Activated naive CD8-positive, alpha-beta T cell (primary cell): ENCODE measurements around the gene GCN1.

Source experiments
- H3K27ac Mint-ChIP-seq: one replicate; pipeline ENCODE4 v1.8.0; 2021; ENCODE audit warnings: mixed read lengths
- H3K27me3 Mint-ChIP-seq: one replicate; pipeline ENCODE4 v1.8.0; 2021; ENCODE audit warnings: mixed read lengths
- H3K36me3 Mint-ChIP-seq: one replicate; pipeline ENCODE4 v1.8.0; 2021; ENCODE audit warnings: mixed read lengths
- H3K4me1 Mint-ChIP-seq: one replicate; pipeline ENCODE4 v1.8.0; 2021; ENCODE audit warnings: low read depth, mixed read lengths
- H3K4me3 Mint-ChIP-seq: one replicate; pipeline ENCODE4 v1.8.0; 2021; ENCODE audit warnings: mild to moderate bottlenecking, mixed read lengths
- H3K9me3 Mint-ChIP-seq: one replicate; pipeline ENCODE4 v1.8.0; 2021; ENCODE audit warnings: low read depth, mixed read lengths

Gene GCN1

DNA sequence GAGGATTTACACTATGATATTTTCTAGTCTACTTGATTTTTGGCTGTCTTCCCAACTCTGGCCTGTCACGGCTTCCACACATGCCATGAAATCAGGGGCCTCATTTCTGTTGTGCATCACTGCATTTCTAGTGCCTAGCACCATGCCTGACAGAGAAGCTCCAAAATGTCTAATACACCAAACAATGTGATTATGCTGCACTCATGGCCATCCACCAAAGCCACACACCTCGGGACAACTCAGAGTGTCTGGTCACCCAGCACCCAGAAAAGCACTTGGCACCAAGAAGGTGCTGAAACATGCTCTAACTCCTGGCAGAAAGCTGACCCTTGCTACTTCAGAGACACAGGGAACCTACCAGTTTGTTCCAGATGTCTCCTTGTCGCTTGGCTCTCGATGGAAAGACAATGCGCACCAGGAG, 11.3 kb downstream of the GCN1 start:
- H3K4me3 Mint-ChIP-seq, result no peak overlapping the region
- no peaks in the 10 kb centered on the region for H3K27me3 Mint-ChIP-seq
- H3K27ac Mint-ChIP-seq, result no peak overlapping the region
- H3K4me1 Mint-ChIP-seq, result peaks cover 13% of the 10 kb centered on the region
- no peaks in the 10 kb centered on the region for H3K9me3 Mint-ChIP-seq
- H3K36me3 Mint-ChIP-seq, result peaks cover 8% of the 10 kb centered on the region

DNA sequence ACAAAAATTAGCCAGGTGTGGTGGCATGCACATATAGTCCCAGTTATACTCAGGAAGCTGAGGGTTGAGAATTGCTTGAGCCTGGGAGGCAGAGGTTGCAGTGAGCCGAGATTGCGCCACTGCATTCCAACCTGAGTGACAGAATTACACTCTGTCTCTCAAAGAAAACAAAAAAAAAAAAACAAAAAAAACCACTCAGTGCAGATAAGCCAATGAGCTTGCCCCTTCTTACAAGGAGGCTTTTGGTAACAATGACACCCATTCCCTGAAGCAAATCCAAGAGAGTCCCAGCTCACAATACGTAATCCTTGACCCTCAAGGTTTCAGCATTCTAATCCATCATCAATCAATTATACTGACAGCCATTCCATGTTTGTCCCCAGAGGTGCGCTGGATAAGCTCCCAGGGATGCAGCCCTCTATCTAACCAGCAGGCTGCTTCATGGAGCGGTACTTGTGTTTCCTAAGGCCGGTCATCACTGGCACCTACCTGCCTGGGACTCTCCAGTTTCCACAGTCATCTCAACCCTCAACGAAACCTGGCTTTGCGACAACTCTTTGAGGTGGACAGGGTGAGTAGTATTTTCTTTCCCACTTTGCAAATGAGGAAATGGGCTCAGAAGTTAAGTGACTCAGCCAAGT, 12.4 kb downstream of the GCN1 start:
- no peak overlapping the region for H3K27ac Mint-ChIP-seq
- peaks cover 11% of the 10 kb centered on the region for H3K36me3 Mint-ChIP-seq
- no peaks in the 10 kb centered on the region for H3K27me3 Mint-ChIP-seq
- H3K4me1 Mint-ChIP-seq, result peaks cover 13% of the 10 kb centered on the region
- H3K4me3 Mint-ChIP-seq, result no peak overlapping the region
- H3K9me3 Mint-ChIP-seq, result no peaks in the 10 kb centered on the region

DNA sequence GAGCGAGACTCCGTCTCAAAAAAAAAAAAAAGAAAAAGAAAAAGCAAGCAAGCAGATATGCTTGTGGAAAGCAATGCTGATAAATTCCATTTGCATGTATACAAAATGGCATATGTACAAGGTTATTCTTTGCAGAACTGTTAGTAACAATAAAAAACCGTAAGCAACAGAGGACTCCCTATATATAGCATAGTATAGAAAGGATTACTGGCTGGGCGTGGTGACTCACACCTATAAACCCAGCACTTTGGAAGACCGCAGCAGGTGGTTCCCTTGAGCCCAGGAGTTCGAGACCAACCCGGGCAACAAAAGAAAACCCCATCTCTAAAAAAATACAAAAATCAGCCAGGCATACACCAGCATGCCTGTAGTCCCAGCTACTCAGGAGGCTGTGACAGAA, 13.5 kb downstream of the GCN1 start:
- Mint-ChIP-seq H3K36me3 (peaks cover 10% of the 10 kb centered on the region), H3K4me3 (no peak overlapping the region), H3K27me3 (no peaks in the 10 kb centered on the region), H3K9me3 (no peaks in the 10 kb centered on the region), H3K4me1 (peaks cover 6% of the 10 kb centered on the region), H3K27ac (no peak overlapping the region)

DNA sequence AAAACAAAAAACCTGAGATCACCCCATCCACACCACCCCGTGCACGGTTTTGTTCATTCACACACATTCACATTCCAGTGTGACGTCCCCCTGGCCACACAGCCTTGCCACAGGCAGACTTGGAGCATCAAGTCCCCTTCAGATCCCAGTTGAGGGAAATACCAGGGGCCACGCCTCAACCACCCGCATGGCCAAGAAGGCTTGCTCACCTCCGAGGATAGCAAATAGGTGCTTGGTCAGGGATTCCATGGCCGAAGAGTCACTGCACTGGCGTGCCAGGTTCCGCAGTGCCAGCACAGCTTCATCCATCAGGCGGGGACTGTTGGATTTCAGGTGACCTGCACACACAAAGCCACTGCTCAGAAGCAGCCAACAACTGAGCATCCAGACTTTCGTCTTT, 19.0 kb downstream of the GCN1 start:
- Mint-ChIP-seq H3K36me3 (peaks cover 8% of the 10 kb centered on the region), H3K9me3 (no peaks in the 10 kb centered on the region), H3K4me1 (no peaks in the 10 kb centered on the region), H3K4me3 (no peak overlapping the region), H3K27ac (no peak overlapping the region), H3K27me3 (no peaks in the 10 kb centered on the region)

DNA sequence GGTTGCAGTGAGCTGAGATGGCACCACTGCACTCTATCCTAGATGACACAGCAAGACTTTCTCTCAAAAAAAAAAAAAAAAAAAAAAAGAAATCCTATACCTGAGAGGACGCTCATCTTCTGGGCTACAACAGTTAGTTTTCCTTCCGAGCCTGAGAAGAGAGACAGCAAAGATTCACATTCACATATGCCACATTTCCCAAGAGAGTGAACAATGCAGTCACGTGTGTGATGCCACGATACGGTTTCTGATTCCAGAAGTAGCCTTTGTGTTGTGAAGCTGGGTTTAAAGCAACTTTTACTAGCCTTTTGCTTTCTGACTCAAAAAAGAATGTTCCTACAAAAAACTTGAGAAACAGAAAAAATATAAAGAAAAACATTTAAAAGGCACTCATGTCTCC, 19.5 kb downstream of the GCN1 start:
- H3K36me3 Mint-ChIP-seq, result peaks cover 8% of the 10 kb centered on the region

DNA sequence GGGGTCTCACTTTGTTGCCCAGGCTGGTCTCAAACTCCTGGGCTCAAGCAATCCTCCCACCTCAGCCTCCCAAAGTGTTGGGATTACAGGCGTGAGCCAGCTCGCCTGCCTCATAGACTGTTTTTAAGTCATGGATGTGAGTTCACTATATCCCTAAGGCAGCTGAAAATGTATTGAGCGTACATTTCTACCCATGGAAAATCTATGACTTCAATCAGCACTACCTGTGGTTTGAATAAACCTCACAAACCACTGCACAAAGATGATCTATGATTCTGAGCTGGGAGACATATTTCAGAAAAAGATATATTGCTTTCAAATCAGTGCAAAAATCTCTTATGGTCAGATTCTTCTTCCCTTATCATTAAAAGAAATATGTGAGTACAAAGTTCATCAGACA, 22.5 kb downstream of the GCN1 start:
- Mint-ChIP-seq H3K4me3 (no peak overlapping the region), H3K36me3 (peaks cover 7% of the 10 kb centered on the region), H3K4me1 (no peaks in the 10 kb centered on the region), H3K27me3 (no peaks in the 10 kb centered on the region), H3K27ac (no peak overlapping the region), H3K9me3 (no peaks in the 10 kb centered on the region)

More for the DNA sequence above, 19.5 kb downstream of the GCN1 start:
- no peaks in the 10 kb centered on the region for H3K4me1 Mint-ChIP-seq
- H3K27ac Mint-ChIP-seq, result no peak overlapping the region
- H3K27me3 Mint-ChIP-seq, result no peaks in the 10 kb centered on the region
- no peak overlapping the region for H3K4me3 Mint-ChIP-seq
- no peaks in the 10 kb centered on the region for H3K9me3 Mint-ChIP-seq

DNA sequence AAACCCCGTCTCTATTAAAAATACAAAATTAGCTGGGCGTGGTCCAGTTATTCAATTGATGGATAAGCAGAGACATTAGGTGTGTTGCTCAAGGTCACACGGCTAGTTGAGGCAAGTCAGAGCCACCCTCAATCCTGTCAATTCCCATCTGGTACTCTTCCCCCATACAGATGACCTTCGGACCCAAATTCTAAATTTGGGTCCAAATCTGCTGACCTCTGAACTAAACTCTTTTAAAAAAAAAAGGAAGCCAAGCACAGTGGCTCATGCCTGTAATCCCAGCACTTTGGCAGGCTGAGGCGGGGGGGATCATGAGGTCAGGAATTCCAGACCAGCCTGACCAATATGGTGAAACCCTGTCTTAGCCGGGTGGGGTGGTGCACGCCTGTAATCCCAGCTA, 23.9 kb downstream of the GCN1 start:
- H3K4me3 Mint-ChIP-seq, result no peak overlapping the region
- peaks cover 5% of the 10 kb centered on the region for H3K36me3 Mint-ChIP-seq
- H3K9me3 Mint-ChIP-seq, result no peaks in the 10 kb centered on the region
- H3K27ac Mint-ChIP-seq, result no peak overlapping the region
- H3K27me3 Mint-ChIP-seq, result no peaks in the 10 kb centered on the region
- H3K4me1 Mint-ChIP-seq, result no peaks in the 10 kb centered on the region

DNA sequence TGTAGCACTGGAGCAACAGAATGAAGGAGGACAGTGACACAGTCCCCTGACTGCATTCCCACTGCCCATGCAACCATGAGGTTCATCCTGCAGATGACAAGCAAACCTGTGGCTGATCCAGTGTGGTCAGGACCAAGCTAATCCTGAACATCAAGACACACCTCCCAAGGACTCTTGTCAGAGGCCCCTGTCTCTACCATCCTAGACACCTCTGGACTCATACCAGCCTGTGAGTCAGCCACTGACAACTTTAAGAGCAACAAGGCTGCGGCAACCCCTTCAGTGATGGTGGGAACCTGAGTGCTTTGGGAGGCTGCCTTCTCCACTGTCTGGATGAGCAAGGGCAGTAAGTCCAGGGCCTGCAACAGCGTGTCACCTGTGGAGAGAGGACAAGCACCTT, 24.6 kb downstream of the GCN1 start:
- H3K27me3 Mint-ChIP-seq, result no peaks in the 10 kb centered on the region
- H3K27ac Mint-ChIP-seq, result no peak overlapping the region
- H3K4me1 Mint-ChIP-seq, result no peaks in the 10 kb centered on the region
- H3K4me3 Mint-ChIP-seq, result no peak overlapping the region
- peaks cover 5% of the 10 kb centered on the region for H3K36me3 Mint-ChIP-seq
- H3K9me3 Mint-ChIP-seq, result no peaks in the 10 kb centered on the region

DNA sequence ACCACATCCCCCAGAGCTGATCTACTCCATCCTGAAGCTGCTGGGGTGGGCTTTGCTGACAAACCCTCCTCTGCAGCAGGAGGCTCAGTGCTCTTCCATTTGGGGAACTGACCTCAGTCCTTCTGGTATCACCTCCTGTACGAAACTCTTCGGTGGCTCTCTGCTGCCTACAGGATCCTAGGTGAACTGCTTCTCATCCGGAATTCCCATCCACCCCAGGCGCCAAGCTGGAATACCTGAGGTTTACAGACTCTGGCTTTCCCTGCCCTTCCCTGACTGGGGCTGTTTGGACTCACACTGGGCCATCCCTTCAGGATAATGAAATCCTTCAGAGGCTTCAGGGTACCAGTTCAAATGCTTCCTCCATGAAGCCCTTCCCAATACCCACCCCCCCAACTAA, 26.2 kb downstream of the GCN1 start:
- Mint-ChIP-seq H3K27ac (no peak overlapping the region), H3K4me3 (no peak overlapping the region), H3K9me3 (no peaks in the 10 kb centered on the region), H3K4me1 (no peaks in the 10 kb centered on the region), H3K36me3 (peaks cover 2% of the 10 kb centered on the region), H3K27me3 (no peaks in the 10 kb centered on the region)

DNA sequence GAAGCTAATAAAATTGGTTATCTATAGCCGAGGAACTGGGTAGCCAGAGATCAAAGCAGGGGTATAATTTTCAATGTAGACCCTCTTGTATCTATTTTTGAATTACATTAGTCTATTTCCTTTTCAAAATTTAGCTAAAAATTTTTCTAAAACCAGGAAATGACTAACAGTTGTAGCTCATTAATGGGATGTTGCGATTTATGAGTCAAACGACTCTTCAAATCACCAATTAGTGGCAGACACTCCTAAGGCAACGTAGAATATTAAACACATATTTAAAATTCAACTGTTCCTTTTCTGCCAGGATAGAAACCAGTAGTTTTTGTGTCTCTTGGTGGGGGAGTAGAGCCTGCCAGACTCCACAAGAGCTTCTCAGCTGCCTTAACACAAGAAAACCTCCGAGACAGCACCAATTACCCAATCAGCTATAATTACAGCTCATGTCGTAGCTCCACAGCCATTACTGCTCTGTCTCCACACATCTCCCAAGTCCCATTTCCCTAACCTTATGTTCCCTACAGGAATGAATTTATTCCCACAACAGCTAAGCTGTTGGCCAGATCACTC, 26.9 kb downstream of the GCN1 start:
- Mint-ChIP-seq H3K27me3 (no peaks in the 10 kb centered on the region), H3K27ac (no peak overlapping the region)

DNA sequence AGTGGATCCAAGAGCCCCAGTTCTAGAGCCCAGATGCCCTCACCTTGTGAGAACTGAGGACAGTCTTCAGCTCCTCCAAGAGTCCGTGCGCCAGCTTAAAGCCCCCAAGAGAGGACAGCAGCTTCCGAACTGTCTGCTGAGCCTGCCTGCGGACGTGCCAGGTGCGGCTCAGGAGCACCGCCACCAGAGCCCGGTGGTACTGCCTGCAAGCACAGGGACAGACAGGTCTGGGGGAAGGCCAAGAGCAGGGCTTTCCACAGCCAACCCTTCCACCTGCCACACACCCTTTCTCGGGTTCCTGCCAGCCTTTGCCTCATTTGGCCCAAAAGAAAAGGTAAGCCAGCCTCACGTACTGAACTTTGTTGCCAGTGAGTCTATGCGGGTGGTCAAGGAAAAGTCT, 30.2 kb downstream of the GCN1 start:
- no peak overlapping the region for H3K27ac Mint-ChIP-seq
- no peaks in the 10 kb centered on the region for H3K9me3 Mint-ChIP-seq
- H3K4me1 Mint-ChIP-seq, result no peaks in the 10 kb centered on the region
- H3K4me3 Mint-ChIP-seq, result no peak overlapping the region
- H3K27me3 Mint-ChIP-seq, result no peaks in the 10 kb centered on the region
- H3K36me3 Mint-ChIP-seq, result peaks cover 5% of the 10 kb centered on the region

More for the DNA sequence above, 26.9 kb downstream of the GCN1 start:
- Mint-ChIP-seq H3K4me1 (no peaks in the 10 kb centered on the region), H3K9me3 (no peaks in the 10 kb centered on the region), H3K36me3 (peaks cover 2% of the 10 kb centered on the region), H3K4me3 (no peak overlapping the region)

DNA sequence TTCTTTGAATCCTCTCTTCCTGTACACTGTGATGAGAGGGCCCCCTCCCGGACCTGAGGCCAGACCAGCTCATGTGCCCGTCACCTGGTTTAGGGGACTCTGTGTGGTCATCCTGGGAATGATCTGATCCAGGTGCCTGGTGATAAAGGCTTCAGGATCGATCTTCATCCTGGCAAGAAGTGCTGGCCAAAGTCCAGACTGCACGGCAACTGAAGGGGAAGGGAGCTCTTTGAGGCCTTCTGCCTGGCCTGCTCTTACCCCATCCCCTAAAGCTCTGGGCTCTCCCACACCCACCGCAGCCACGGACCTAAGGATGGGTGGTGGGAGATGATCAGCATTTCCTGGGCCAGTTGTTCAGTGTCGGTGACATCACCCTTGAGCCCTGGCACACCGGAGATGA, 31.8 kb downstream of the GCN1 start:
- no peak overlapping the region for H3K27ac Mint-ChIP-seq
- H3K27me3 Mint-ChIP-seq, result no peaks in the 10 kb centered on the region
- no peaks in the 10 kb centered on the region for H3K4me1 Mint-ChIP-seq
- H3K9me3 Mint-ChIP-seq, result no peaks in the 10 kb centered on the region
- peaks cover 3% of the 10 kb centered on the region for H3K36me3 Mint-ChIP-seq
- H3K4me3 Mint-ChIP-seq, result no peak overlapping the region

DNA sequence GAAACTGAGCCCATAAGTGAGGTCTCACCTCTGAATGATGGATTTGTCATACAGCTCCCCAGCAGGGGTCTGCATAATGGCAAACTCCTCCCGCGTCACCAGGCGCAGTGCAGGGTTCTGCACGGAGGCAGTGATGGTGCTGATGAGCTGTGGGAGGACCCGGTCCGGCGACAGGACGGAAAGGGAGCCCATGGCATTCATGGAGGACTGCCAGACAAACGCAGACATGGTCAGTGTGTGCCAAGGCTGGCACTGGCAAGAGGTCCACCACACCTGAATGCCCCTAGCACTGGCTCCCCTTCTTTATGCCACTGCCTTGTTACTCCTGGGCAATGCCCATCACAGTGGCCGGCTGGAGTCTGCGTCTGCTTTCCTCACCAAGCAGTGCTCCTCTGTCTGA, 32.7 kb downstream of the GCN1 start:
- no peaks in the 10 kb centered on the region for H3K4me1 Mint-ChIP-seq
- no peak overlapping the region for H3K27ac Mint-ChIP-seq
- no peaks in the 10 kb centered on the region for H3K9me3 Mint-ChIP-seq
- peaks cover 6% of the 10 kb centered on the region for H3K36me3 Mint-ChIP-seq
- H3K4me3 Mint-ChIP-seq, result no peak overlapping the region
- no peaks in the 10 kb centered on the region for H3K27me3 Mint-ChIP-seq

DNA sequence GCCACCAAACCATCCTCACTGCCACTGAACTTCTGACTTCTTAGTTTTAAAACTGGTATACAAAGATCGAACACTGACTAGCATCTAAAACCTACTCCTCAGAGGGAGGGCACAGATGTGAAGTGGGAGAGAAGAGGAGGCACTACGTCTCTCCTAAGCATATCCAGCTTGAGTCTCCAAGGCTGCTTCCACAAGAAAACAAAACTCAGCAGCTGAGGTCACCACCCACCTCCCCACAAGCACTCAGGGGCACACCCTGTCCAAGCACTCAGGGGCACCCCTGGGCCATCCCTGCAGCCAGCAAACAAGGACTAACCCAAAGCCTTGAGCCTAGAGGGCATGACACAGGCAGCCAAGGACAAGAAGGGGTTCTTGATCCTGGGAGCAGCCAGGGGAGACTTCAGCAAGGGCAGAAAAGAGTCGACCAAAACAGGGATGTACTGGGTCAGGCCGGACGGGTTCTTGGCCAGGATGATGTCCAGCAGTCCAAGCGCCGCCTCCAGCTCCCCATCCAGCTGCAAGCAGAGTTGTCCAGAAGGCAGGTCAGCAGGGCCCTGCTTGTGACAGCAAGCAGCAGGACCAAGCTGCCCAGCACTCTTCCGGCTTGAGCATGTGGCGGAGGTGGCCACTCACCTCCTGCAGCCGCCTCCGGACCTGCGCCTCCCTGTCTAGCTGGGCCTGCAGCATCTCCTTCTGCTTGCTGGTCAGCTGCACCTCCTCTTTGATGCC, 34.8 kb downstream of the GCN1 start:
- no peaks in the 10 kb centered on the region for H3K9me3 Mint-ChIP-seq
- no peaks in the 10 kb centered on the region for H3K27me3 Mint-ChIP-seq
- H3K36me3 Mint-ChIP-seq, result peaks cover 8% of the 10 kb centered on the region
- H3K4me1 Mint-ChIP-seq, result no peaks in the 10 kb centered on the region
- no peak overlapping the region for H3K27ac Mint-ChIP-seq
- H3K4me3 Mint-ChIP-seq, result no peak overlapping the region

DNA sequence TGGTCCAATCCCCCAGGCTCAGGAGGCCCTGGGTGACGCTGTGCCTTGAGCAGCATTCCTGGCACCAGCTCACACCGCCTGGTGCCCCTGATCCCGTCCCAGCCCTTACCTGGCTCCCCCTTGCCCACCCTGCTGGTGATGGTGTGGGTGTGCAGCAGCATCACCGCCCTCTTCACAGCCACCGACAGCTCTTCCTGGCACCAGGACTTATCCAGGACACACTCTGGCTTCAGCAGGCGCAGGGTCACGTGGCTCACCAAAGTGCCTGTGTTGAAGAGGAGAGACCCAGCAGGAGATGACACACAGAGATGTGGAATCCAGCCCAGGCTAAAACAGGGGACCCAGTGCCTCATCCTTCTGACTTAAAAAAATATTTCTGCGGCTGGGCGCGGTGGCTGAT, 36.2 kb downstream of the GCN1 start:
- Mint-ChIP-seq H3K27ac (no peak overlapping the region), H3K4me3 (no peak overlapping the region), H3K36me3 (peaks cover 8% of the 10 kb centered on the region), H3K9me3 (no peaks in the 10 kb centered on the region), H3K27me3 (no peaks in the 10 kb centered on the region), H3K4me1 (no peaks in the 10 kb centered on the region)

DNA sequence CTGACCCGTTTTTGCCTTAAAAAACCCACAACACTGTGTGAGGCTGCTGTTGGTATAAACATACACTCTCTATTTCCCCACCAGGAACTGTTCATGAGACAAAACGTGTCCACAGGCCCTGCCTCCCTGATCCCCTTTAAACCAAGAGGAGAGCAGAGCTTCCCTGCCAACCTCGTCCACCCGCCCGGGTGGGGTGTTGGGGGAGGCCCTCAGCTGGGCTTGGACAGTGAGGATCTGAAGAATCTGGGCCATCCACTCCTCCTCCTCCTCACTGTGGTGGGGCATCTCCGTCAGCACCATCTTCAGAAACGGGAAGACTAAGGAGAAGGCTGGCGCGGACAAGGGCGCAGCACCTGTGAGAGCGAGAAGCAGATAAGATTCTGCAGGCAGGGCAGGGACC, 36.8 kb downstream of the GCN1 start:
- Mint-ChIP-seq H3K4me1 (no peaks in the 10 kb centered on the region), H3K4me3 (no peak overlapping the region), H3K36me3 (peaks cover 9% of the 10 kb centered on the region), H3K27me3 (no peaks in the 10 kb centered on the region), H3K27ac (no peak overlapping the region), H3K9me3 (no peaks in the 10 kb centered on the region)
